GM20000 (cell line): ENCODE results near the gene DLG2.

Source experiments
- DNase-seq: peaks from one replicate; pipeline ENCODE4 v3.0.0; 2012; ENCODE audit warnings: low spot score
- CTCF ChIP-seq: IDR thresholded peaks from 2 replicates; pipeline ENCODE4 v1.5.1; 2012; ENCODE audit warnings: mild to moderate bottlenecking, control low read depth; ENCODE audit errors: extremely low read depth, missing control alignments

DLG2 gene

GRCh38 chr11:83543706-83544439, 2083.3 kb downstream of the DLG2 start:
- TF ChIP-seq CTCF: no peak
- no peak for DNase-seq

- TF ChIP-seq CTCF: no peak
- DNase-seq: no peak
These were observed 2084.3 kb downstream of the DLG2 start for GRCh38 chr11:83542861-83543260.

- DNase-seq: no peak
- no peak for TF ChIP-seq CTCF
These were observed 2086.4 kb downstream of the DLG2 start for GRCh38 chr11:83540728-83541127.

- no peak for DNase-seq
- TF ChIP-seq CTCF: no peak
These were observed 2086.9 kb downstream of the DLG2 start for GRCh38 chr11:83540112-83540675.

GRCh38 chr11:83538286-83538685, 2088.9 kb downstream of the DLG2 start:
- TF ChIP-seq CTCF: no peak
- no peak for DNase-seq

GRCh38 chr11:83537131-83537610, 2090.0 kb downstream of the DLG2 start:
- no peak for TF ChIP-seq CTCF
- DNase-seq: no peak

- no peak for TF ChIP-seq CTCF
- DNase-seq: no peak
These were observed 2094.0 kb downstream of the DLG2 start for GRCh38 chr11:83533166-83533565.
